Measurements from ENCODE around the gene KCNQ1.
A peak's percentile ranks its signal among the peaks of the same experiment; 100 is the strongest.

The KCNQ1 gene

GRCh38 chr11:2789791-2790567, 345.2 kb downstream of the KCNQ1 start:
- TF ChIP-seq, protein P1, sequence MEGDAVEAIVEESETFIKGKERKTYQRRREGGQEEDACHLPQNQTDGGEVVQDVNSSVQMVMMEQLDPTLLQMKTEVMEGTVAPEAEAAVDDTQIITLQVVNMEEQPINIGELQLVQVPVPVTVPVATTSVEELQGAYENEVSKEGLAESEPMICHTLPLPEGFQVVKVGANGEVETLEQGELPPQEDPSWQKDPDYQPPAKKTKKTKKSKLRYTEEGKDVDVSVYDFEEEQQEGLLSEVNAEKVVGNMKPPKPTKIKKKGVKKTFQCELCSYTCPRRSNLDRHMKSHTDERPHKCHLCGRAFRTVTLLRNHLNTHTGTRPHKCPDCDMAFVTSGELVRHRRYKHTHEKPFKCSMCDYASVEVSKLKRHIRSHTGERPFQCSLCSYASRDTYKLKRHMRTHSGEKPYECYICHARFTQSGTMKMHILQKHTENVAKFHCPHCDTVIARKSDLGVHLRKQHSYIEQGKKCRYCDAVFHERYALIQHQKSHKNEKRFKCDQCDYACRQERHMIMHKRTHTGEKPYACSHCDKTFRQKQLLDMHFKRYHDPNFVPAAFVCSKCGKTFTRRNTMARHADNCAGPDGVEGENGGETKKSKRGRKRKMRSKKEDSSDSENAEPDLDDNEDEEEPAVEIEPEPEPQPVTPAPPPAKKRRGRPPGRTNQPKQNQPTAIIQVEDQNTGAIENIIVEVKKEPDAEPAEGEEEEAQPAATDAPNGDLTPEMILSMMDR (conservative IDR thresholded peaks at IDR 0.05) = no peak
- H3K27ac ChIP-seq = no peak overlapping the region

DNA sequence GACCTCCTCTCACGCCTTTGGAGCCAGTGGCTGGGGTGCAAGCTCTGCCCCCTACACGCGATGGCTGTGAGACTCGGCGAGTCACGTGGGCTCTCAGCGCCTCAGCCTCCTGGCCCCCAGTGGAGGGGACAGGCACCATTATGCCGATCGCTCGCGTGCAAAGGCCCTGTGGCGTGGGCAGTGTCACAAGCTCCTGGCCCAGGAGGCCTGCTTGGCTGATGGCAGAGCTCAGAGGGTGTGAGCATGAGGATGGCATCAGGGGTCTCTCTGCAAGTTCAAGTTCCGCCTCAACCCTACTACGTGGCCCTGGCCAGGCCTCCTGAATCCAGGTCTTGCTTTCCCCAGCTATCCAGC, 345.7 kb downstream of the KCNQ1 start:
- TF ChIP-seq, protein P1 (conservative IDR thresholded peaks at IDR 0.05) = no peak
- H3K27ac ChIP-seq = no peak overlapping the region

DNA sequence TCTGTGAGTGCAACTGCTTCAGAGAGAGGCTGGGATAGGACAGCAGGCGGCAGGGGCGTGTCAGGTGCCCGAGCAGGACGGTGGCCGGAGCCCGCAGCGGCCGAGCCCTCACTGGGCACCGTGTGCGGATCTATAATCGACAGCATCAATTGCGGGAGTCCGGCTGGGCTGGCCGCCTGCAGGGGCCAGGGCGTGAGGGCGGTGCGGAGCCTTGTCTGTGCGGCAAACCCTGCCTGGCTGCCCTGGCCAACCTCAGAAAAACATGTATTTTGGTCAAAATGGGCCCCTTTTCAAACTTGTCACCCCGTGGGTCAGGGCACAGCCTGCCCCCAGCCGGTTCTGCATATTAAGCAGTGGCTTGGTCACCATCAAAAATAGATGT, 346.3 kb downstream of the KCNQ1 start:
- peak overlapping the region; percentile 64; the same call in 1 of the 2 replicates for H3K27ac ChIP-seq
- TF ChIP-seq, protein P1 (conservative IDR thresholded peaks at IDR 0.05) = no peak

- peak overlapping the region; percentile 64; the same call in 1 of the 2 replicates for H3K27ac ChIP-seq
- TF ChIP-seq, protein P1 (conservative IDR thresholded peaks at IDR 0.05) = no peak
Observed at GRCh38 chr11:2791521-2792380, 346.9 kb downstream of the KCNQ1 start.

- TF ChIP-seq, protein P1 (conservative IDR thresholded peaks at IDR 0.05) = no peak
- no peak overlapping the region for H3K27ac ChIP-seq
Observed at GRCh38 chr11:2792381-2793250, 347.8 kb downstream of the KCNQ1 start.

DNA sequence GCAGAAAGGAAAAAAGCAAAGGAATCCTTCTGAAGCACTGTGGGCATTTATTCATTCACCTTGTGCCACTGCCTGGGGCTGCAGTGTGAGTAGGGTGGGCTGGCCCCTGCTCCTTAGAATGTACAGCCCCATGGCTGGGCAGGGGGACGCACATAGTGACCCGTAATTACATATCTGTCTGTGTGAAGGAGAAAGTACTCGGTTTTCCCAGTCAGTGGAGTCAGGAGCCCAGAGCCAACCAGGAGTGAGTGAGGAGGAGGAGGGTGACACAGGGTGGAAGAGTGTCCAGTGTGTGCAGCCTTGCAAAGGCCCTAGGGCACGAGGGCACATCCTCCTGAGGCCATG, 348.9 kb downstream of the KCNQ1 start:
- no peak overlapping the region for H3K27ac ChIP-seq
- TF ChIP-seq, protein P1 (conservative IDR thresholded peaks at IDR 0.05) = no peak

Data from VCaP (cell line).